ENCODE results near the gene IL25.
A peak's percentile ranks its signal among the peaks of the same experiment; 100 is the strongest.

IL25 gene

DNA sequence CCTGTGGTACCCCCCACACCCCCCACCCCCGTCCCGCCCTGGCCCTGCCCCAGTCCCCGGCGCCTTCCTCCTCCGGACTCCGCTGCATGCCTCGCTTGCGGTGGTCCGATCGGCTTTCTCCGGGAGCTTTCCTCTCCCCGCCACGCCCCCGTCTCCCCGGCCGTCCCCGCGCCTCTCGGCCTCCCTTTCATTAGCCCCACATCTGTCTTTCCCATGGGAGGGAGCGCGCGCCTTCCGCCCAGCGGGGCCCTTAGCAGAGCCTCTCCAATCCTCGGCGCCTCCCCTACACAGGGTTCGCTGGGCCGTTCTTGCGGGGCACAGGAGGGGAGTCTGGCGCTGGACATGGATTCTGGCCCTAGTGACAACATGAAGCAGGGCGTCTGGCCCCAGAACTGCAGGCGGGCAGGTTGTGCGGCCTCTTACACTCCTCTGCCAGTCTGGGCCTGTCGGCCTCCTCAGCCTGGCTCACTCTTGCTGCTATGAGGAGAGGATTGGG, 6.1 kb upstream of the IL25 start:
- H3K9ac ChIP-seq (ENCODE audit: low read length) = no peak overlapping the region
- peaks cover 10% of the 10 kb centered on the region for H3K27me3 ChIP-seq (ENCODE audit: control insufficient read depth, insufficient read depth, low read length)
- no peaks in the 10 kb centered on the region for H3K36me3 ChIP-seq (ENCODE audit: control insufficient read depth, insufficient read depth, low read length)
- H3K27ac ChIP-seq (ENCODE audit: low read depth, low read length) = peak overlapping the region; percentile 92
- H3K4me1 ChIP-seq (ENCODE audit: control insufficient read depth, insufficient read depth, low read length) = peaks cover 16% of the 10 kb centered on the region
- H3K4me3 ChIP-seq (ENCODE audit: low read length) = peak overlapping the region; percentile 36

GRCh38 chr14:23370221-23370620, 2.4 kb upstream of the IL25 start:
- H3K27me3 ChIP-seq (ENCODE audit: control insufficient read depth, insufficient read depth, low read length) = peaks cover 6% of the 10 kb centered on the region
- H3K9ac ChIP-seq (ENCODE audit: low read length) = no peak overlapping the region
- no peaks in the 10 kb centered on the region for H3K36me3 ChIP-seq (ENCODE audit: control insufficient read depth, insufficient read depth, low read length)
- no peak overlapping the region for H3K27ac ChIP-seq (ENCODE audit: low read depth, low read length)
- peaks cover 5% of the 10 kb centered on the region for H3K4me1 ChIP-seq (ENCODE audit: control insufficient read depth, insufficient read depth, low read length)
- H3K4me3 ChIP-seq (ENCODE audit: low read length) = no peak overlapping the region

DNA sequence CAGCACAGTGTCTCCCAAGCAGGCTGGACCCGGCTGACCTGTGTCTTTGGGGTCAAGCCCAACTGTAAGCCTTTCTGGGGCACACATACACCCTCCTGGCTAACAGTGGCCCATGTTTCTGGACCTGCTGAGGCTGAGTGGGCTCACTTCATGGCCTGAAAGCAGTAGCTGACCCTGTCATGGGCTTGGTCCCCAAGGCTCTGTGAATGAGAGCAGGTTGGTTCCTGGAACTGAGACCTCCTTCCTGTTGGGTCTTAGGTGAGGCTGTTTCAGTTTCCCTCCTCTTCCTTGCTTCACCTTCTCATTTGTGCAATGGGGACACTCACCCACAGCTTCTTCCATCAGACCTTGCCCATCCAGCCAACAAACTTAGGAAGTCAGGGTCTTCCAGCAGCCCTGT, 744 bp upstream of the IL25 start:
- Histone ChIP-seq H3K4me3 (ENCODE audit: low read length) (no peak overlapping the region), H3K36me3 (ENCODE audit: control insufficient read depth, insufficient read depth, low read length) (no peaks in the 10 kb centered on the region), H3K27me3 (ENCODE audit: control insufficient read depth, insufficient read depth, low read length) (no peaks in the 10 kb centered on the region), H3K4me1 (ENCODE audit: control insufficient read depth, insufficient read depth, low read length) (peaks cover 2% of the 10 kb centered on the region), H3K27ac (ENCODE audit: low read depth, low read length) (no peak overlapping the region), H3K9ac (ENCODE audit: low read length) (no peak overlapping the region)

DNA sequence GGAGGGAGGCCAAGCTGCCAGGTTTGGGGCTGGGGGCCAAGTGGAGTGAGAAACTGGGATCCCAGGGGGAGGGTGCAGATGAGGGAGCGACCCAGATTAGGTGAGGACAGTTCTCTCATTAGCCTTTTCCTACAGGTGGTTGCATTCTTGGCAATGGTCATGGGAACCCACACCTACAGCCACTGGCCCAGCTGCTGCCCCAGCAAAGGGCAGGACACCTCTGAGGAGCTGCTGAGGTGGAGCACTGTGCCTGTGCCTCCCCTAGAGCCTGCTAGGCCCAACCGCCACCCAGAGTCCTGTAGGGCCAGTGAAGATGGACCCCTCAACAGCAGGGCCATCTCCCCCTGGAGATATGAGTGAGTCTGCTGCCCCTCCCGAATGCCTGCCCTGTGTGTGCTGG, 432 bp downstream of the IL25 start:
- no peaks in the 10 kb centered on the region for H3K4me1 ChIP-seq (ENCODE audit: control insufficient read depth, insufficient read depth, low read length)
- H3K36me3 ChIP-seq (ENCODE audit: control insufficient read depth, insufficient read depth, low read length) = no peaks in the 10 kb centered on the region
- no peaks in the 10 kb centered on the region for H3K27me3 ChIP-seq (ENCODE audit: control insufficient read depth, insufficient read depth, low read length)
- no peak overlapping the region for H3K4me3 ChIP-seq (ENCODE audit: low read length)
- no peak overlapping the region for H3K27ac ChIP-seq (ENCODE audit: low read depth, low read length)
- no peak overlapping the region for H3K9ac ChIP-seq (ENCODE audit: low read length)

DNA sequence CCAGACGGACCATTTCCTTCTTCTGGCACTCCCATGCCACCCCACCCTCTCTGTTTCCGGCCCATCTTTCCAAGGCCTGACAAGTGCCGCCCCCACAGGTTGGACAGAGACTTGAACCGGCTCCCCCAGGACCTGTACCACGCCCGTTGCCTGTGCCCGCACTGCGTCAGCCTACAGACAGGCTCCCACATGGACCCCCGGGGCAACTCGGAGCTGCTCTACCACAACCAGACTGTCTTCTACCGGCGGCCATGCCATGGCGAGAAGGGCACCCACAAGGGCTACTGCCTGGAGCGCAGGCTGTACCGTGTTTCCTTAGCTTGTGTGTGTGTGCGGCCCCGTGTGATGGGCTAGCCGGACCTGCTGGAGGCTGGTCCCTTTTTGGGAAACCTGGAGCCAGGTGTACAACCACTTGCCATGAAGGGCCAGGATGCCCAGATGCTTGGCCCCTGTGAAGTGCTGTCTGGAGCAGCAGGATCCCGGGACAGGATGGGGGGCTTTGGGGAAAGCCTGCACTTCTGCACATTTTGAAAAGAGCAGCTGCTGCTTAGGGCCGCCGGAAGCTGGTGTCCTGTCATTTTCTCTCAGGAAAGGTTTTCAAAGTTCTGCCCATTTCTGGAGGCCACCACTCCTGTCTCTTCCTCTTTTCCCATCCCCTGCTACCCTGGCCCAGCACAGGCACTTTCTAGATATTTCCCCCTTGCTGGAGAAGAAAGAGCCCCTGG, 3.1 kb downstream of the IL25 start:
- Histone ChIP-seq H3K36me3 (ENCODE audit: control insufficient read depth, insufficient read depth, low read length) (no peaks in the 10 kb centered on the region), H3K27ac (ENCODE audit: low read depth, low read length) (no peak overlapping the region), H3K4me1 (ENCODE audit: control insufficient read depth, insufficient read depth, low read length) (no peaks in the 10 kb centered on the region), H3K9ac (ENCODE audit: low read length) (no peak overlapping the region), H3K27me3 (ENCODE audit: control insufficient read depth, insufficient read depth, low read length) (peaks cover 2% of the 10 kb centered on the region), H3K4me3 (ENCODE audit: low read length) (no peak overlapping the region)

GRCh38 chr14:23376482-23377197, 4.0 kb downstream of the IL25 start, which contains the start of gene CMTM5:
TSS of gene CMTM5 (plus strand) at chr14:23377046. CDS start at chr14:23377252, 206 bp downstream.
- H3K27me3 ChIP-seq (ENCODE audit: control insufficient read depth, insufficient read depth, low read length) = peaks cover 2% of the 10 kb centered on the region
- H3K4me3 ChIP-seq (ENCODE audit: low read length) = no peak within 1 kb of the TSS
- no peaks in the 10 kb centered on the region for H3K36me3 ChIP-seq (ENCODE audit: control insufficient read depth, insufficient read depth, low read length)
- no peak within 1 kb of the TSS for H3K9ac ChIP-seq (ENCODE audit: low read length)
- no peaks in the 10 kb centered on the region for H3K4me1 ChIP-seq (ENCODE audit: control insufficient read depth, insufficient read depth, low read length)
- H3K27ac ChIP-seq (ENCODE audit: low read depth, low read length) = peak within 1 kb of the TSS; percentile 58

GRCh38 chr14:23377198-23377550, 4.6 kb downstream of the IL25 start:
- Histone ChIP-seq H3K4me3 (ENCODE audit: low read length) (no peak overlapping the region), H3K4me1 (ENCODE audit: control insufficient read depth, insufficient read depth, low read length) (no peaks in the 10 kb centered on the region), H3K36me3 (ENCODE audit: control insufficient read depth, insufficient read depth, low read length) (no peaks in the 10 kb centered on the region), H3K9ac (ENCODE audit: low read length) (no peak overlapping the region), H3K27ac (ENCODE audit: low read depth, low read length) (peak overlapping the region; percentile 12), H3K27me3 (ENCODE audit: control insufficient read depth, insufficient read depth, low read length) (peaks cover 2% of the 10 kb centered on the region)

DNA sequence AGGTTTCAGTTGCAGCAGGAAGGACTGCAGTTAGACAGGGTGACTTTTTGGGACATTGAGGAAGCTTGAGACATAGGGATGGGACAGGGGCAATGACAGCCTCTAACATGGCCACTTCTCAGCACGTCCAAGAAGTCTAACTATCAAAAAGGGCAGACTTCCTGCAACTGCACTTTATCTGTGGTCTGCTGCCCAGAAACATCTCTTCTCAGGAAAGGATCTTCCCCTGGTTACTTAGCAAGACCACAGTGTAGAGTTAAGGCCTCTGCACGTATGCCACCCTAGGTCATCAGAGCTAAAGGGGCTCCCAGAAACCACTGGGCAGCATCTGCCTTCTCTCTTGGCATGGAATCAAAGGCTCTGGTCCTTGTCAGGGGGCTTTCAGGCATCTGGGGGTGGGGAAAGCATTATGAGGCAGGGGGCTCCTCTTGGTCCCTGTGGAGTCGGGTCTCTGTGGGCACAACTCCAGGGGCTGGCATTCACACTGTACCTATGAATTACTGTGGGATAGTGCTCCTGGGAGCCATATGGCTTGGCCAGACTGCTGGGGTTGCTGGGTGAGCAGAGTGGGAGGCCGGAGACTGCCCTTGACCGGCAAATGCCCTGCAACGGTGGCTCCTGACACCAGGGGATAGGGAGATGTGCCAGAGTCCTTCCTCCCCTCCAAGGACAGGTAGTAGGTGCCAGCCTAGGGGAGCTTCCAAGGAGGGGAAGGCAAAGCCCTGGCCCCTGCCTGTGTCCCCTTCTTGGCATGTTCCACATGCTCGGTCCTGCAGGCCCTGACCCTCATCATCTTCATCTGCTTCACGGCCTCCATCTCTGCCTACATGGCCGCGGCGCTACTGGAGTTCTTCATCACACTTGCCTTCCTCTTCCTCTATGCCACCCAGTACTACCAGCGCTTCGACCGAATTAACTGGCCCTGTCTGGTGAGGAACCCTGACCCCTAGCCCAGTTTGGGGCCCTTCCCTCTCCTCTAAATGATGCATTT, 5.3 kb downstream of the IL25 start:
- Histone ChIP-seq H3K4me3 (ENCODE audit: low read length) (no peak overlapping the region), H3K9ac (ENCODE audit: low read length) (no peak overlapping the region), H3K27ac (ENCODE audit: low read depth, low read length) (no peak overlapping the region), H3K36me3 (ENCODE audit: control insufficient read depth, insufficient read depth, low read length) (no peaks in the 10 kb centered on the region), H3K27me3 (ENCODE audit: control insufficient read depth, insufficient read depth, low read length) (peaks cover 2% of the 10 kb centered on the region), H3K4me1 (ENCODE audit: control insufficient read depth, insufficient read depth, low read length) (no peaks in the 10 kb centered on the region)

- no peaks in the 10 kb centered on the region for H3K36me3 ChIP-seq (ENCODE audit: control insufficient read depth, insufficient read depth, low read length)
- H3K4me1 ChIP-seq (ENCODE audit: control insufficient read depth, insufficient read depth, low read length) = no peaks in the 10 kb centered on the region
- H3K4me3 ChIP-seq (ENCODE audit: low read length) = no peak overlapping the region
- peaks cover 2% of the 10 kb centered on the region for H3K27me3 ChIP-seq (ENCODE audit: control insufficient read depth, insufficient read depth, low read length)
- H3K9ac ChIP-seq (ENCODE audit: low read length) = no peak overlapping the region
- H3K27ac ChIP-seq (ENCODE audit: low read depth, low read length) = no peak overlapping the region
Measured at GRCh38 chr14:23378612-23379220, 6.1 kb downstream of the IL25 start.

DNA sequence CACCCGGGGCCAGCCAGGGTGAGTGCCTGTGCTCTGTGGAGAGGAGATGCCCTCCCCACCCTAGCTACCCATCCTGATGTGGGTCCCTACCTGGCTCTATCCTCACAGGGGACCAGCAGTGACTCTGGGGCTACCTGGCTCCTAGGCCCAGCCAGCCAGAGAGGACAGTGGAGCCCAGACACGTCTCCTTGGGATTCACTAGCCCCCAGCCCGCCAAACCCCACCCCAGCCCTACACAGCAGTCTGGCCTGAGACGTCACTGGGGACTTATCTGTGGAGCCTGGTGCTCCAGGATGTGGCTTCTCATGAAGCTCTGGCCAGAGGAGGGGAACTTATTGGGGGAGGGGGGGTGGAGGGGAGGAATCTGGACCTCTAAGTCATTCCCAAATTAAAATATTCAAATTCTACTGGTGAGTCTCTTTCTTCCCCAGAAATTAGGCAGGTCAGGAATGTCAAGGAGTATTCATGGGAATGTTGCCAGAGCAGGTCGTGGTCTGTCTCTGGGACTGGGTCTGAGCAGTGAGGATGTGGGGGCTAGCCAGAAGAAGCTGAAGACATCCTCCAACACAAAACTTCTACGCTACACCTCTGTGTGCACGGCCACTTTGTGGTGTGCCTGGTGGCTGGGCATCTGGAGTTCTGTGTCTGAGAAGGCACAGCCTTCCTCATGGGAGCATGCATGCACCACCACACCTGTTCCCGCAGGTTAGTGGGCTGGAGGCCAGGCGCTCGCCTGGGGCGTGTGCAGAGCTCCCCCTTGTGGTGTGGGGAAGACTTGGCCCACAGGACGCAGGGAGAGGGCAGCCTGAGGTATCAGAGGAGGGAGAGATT, 7.0 kb downstream of the IL25 start:
- no peak overlapping the region for H3K9ac ChIP-seq (ENCODE audit: low read length)
- no peaks in the 10 kb centered on the region for H3K4me1 ChIP-seq (ENCODE audit: control insufficient read depth, insufficient read depth, low read length)
- H3K4me3 ChIP-seq (ENCODE audit: low read length) = no peak overlapping the region
- no peaks in the 10 kb centered on the region for H3K36me3 ChIP-seq (ENCODE audit: control insufficient read depth, insufficient read depth, low read length)
- no peak overlapping the region for H3K27ac ChIP-seq (ENCODE audit: low read depth, low read length)
- peaks cover 2% of the 10 kb centered on the region for H3K27me3 ChIP-seq (ENCODE audit: control insufficient read depth, insufficient read depth, low read length)

DNA sequence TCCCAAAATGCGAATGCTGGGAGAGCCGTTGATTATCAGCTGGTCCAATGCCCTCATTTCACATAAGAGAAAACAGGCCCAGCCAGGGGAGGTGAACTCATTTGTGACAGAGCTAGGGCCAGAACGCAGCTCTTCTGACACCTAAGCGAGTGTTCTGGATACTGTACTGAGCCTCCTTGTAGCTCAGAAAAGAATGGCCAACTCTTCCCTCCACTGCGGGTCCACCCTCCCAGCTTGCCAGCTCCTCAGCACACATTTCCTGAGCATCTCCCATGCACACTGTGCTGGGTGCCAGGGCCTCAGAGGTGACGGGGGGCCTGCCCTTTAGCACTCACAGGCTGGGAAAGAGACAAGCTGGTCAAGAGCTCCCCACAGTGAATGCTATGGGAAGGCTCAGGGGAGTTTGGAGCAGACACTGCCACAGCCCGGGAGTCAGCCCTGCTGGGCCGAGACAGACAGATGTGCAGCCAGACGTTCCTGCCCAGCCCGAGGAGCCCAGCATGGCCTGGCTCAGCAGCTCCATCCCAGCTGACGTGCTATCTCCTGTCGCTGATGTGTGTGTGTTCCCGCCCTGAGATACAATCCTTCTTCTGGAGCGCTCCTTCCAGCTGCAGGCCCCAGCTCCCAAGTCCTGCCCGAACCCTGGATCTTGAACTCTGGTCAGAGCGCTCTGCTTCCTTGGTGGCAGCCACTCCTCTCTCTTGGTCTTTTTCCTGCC, 7.7 kb downstream of the IL25 start:
- no peak overlapping the region for H3K9ac ChIP-seq (ENCODE audit: low read length)
- H3K27me3 ChIP-seq (ENCODE audit: control insufficient read depth, insufficient read depth, low read length) = peaks cover 2% of the 10 kb centered on the region
- no peak overlapping the region for H3K27ac ChIP-seq (ENCODE audit: low read depth, low read length)
- H3K4me3 ChIP-seq (ENCODE audit: low read length) = no peak overlapping the region
- no peaks in the 10 kb centered on the region for H3K4me1 ChIP-seq (ENCODE audit: control insufficient read depth, insufficient read depth, low read length)
- no peaks in the 10 kb centered on the region for H3K36me3 ChIP-seq (ENCODE audit: control insufficient read depth, insufficient read depth, low read length)
